ENCODE measurements around the gene GOLT1A.
A peak's percentile ranks its signal among the peaks of the same experiment; 100 is the strongest.

GOLT1A gene

DNA sequence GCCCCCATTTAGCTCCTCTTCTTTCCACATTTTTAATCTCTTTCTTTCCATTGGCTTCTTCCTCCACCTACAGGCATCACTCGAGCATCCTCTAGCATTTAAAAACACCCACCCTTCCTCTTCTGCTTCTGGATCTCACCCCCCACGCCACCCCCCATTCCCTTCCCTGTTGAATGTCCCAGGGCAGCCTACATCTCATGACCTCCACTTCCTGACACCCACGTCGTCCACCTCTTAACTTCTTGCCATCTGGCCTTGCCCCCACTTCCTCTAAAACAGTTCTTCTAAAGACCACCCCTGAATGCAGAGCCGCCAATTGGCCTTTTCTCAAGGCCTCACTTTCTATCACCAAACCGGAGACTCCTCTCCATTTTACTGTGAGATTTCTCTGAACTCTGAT is 55.8 kb downstream of the GOLT1A start:
- H3K36me3 Mint-ChIP-seq, result no peaks in the 10 kb centered on the region
- H3K9me3 Mint-ChIP-seq, result no peaks in the 10 kb centered on the region
- peaks cover 2% of the 10 kb centered on the region for H3K4me1 Mint-ChIP-seq
- DNase-seq (ENCODE audit: low spot score in 2 of 2), result no peak
- ATAC-seq (ENCODE audit: low read depth), result no peak
- H3K27me3 Mint-ChIP-seq, result peaks cover 29% of the 10 kb centered on the region
- H3K4me3 Mint-ChIP-seq, result no peak overlapping the region
- no peak overlapping the region for H3K27ac Mint-ChIP-seq

DNA sequence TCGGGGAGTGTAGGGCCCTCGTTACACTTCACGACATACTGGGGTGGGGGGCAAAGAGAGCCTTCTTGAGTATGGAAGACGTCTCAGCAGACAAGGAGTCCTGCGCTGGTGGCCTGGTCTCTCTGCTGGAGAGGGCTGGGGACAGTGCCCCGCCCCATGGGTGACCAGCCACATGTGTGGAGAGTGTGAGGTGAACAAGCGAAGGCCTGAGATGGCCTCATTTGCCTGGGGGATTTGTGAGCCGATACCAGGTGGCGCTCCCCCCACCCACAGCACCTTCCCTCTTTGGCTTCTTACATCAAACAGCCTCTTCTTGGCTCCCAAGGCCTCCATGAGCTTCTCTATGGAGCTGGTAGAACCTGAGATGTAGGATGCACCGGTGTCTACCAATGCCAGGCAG is 57.9 kb downstream of the GOLT1A start:
- Mint-ChIP-seq H3K4me3 (no peak overlapping the region), H3K27ac (no peak overlapping the region), H3K36me3 (no peaks in the 10 kb centered on the region), H3K4me1 (peaks cover 2% of the 10 kb centered on the region), H3K9me3 (no peaks in the 10 kb centered on the region), H3K27me3 (peaks cover 30% of the 10 kb centered on the region)
- ATAC-seq (ENCODE audit: low read depth) (no peak), DNase-seq (ENCODE audit: low spot score in 2 of 2) (no peak)

DNA sequence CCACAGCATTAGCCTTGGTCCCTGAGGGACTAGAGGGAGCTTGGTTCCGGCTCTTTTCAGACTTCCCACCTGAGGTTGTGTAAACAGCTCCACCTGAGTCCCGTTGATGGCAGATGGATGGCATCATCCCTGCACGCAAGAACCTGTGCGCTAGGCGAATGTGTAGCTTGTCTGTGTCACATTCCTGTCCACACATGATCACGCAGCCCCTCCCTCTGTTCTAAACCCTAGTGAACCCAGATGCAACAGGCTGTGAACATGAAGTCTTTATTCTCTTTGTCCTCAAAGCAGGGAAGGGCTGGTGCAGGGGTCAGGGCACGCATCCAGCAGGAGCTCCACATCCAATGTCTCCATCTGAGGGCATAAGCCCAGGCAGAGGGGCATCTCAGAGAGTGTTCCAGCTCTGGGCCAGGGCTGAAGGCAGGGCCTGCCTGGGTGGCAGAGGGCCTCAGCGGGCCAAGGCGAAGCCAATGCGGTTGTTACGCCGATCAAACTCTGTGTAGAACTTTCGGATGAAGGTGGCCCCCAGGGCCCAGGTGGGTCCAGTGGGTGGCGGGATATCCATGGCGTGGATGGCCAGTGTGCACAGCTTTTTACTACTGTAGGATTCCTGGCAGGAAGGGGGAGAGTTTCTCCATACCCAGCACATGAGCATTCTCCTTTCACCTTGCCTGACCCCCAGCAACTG is 59.1 kb downstream of the GOLT1A start:
- DNase-seq (ENCODE audit: low spot score in 2 of 2) (no peak), ATAC-seq (ENCODE audit: low read depth) (no peak)
- H3K9me3 Mint-ChIP-seq, result no peaks in the 10 kb centered on the region
- no peak overlapping the region for H3K4me3 Mint-ChIP-seq
- H3K27me3 Mint-ChIP-seq, result peaks cover 26% of the 10 kb centered on the region
- H3K4me1 Mint-ChIP-seq, result peaks cover 2% of the 10 kb centered on the region
- no peak overlapping the region for H3K27ac Mint-ChIP-seq
- no peaks in the 10 kb centered on the region for H3K36me3 Mint-ChIP-seq

GRCh38 chr1:204153667-204154066 is 60.1 kb downstream of the GOLT1A start:
- peaks cover 24% of the 10 kb centered on the region for H3K27me3 Mint-ChIP-seq
- H3K4me3 Mint-ChIP-seq, result no peak overlapping the region
- no peak overlapping the region for H3K27ac Mint-ChIP-seq
- H3K4me1 Mint-ChIP-seq, result peaks cover 2% of the 10 kb centered on the region
- no peaks in the 10 kb centered on the region for H3K9me3 Mint-ChIP-seq
- DNase-seq (ENCODE audit: low spot score in 2 of 2), result no peak
- no peaks in the 10 kb centered on the region for H3K36me3 Mint-ChIP-seq
- ATAC-seq (ENCODE audit: low read depth), result no peak

DNA sequence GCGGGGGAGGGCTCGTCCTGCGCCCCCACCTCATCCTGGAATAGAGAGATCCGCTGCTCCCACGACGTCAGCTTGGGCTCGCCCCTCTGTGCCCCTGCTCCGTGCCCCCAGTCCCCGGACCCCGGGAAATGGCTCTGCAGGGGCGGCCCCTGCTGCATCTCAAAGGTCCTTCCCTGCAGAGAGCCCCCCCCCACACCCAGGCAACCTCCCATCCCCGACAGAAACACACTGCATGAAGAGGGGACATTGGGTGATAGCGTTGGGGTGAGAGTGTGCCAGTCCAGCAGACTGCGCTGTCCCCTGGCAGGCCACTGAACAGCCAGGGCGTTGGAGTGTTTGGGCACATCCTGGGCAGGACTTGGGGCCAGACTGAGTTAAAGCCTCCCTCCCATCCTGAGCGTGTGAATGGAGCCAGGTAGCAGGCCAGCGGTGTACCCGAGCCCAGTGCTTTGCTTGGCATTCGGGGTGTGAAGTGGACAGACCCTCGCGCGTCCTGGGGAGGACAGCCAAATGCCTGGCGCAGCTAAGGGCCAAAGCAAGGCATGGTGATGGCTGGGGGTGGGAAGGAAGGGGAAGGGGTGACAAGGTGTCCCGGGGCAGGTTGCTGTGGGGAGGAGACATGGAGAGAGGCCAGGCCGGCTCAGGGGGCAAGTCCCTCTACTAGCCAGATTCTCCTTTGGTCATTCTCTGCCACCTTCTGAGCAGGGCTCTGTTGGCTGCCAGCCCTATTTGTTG is 61.3 kb downstream of the GOLT1A start:
- Mint-ChIP-seq H3K4me3 (peak overlapping the region; percentile 76), H3K4me1 (peaks cover 4% of the 10 kb centered on the region), H3K27me3 (peaks cover 20% of the 10 kb centered on the region), H3K36me3 (no peaks in the 10 kb centered on the region), H3K27ac (no peak overlapping the region), H3K9me3 (no peaks in the 10 kb centered on the region)
- peak; percentile 1 for ATAC-seq (ENCODE audit: low read depth)
- no peak for DNase-seq (ENCODE audit: low spot score in 2 of 2)

DNA sequence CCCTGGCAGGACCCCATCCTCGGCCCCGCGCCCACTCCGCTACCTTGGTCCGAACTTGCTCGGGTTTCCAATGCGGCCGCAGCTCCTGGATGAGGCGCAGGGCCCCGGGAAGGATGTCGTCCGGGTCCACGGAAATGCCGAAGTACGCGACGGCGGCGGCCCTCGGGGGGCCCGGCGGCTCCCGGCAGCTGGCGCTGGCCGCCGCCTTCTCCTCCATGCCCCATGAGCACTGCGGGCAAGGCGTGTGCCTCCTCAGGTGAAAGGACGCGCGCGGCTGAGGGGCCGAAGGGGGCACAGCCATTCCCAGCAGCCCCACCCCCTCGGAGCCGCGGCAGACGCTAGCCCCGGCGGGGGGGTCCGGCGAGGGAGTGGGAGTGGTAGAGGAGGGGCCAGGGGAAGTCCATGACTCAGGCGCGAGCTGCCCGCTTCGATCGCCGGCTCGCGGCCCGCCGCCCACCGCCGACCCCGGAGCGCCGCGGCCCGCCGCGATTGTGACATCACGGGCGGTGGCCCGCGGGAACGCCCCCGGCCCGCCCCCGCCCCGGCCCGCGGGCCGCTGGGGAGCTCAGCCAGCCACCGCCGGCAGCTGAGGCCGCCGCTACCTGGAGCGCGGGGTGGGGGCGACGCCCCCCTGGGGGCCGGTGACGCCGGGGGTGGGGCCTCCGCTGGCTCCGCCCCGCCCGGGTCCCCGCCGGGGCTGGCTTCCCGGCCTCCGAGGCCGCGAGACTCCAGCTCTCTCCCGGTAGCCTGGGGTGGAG is 62.1 kb downstream of the GOLT1A start, which contains the start of gene ETNK2:
TSS of gene ETNK2 (minus strand) at position 493 of the 758 bp plus-strand sequence. CDS start at position 301, 192 bp downstream.
- H3K4me1 Mint-ChIP-seq, result peaks cover 2% of the 10 kb centered on the region
- DNase-seq (ENCODE audit: low spot score in 2 of 2), result peak; percentile 40 to 54
- peak; percentile 77 for ATAC-seq (ENCODE audit: low read depth)
- H3K9me3 Mint-ChIP-seq, result no peaks in the 10 kb centered on the region
- no peaks in the 10 kb centered on the region for H3K36me3 Mint-ChIP-seq
- H3K27ac Mint-ChIP-seq, result no peak within 1 kb of the TSS
- peak within 1 kb of the TSS; percentile 76 for H3K4me3 Mint-ChIP-seq
- H3K27me3 Mint-ChIP-seq, result peaks cover 20% of the 10 kb centered on the region

GRCh38 chr1:204150702-204151551 is 62.9 kb downstream of the GOLT1A start:
- Mint-ChIP-seq H3K27ac (no peak overlapping the region), H3K27me3 (peaks cover 20% of the 10 kb centered on the region), H3K36me3 (no peaks in the 10 kb centered on the region), H3K9me3 (no peaks in the 10 kb centered on the region), H3K4me3 (peak overlapping the region; percentile 76), H3K4me1 (peaks cover 2% of the 10 kb centered on the region)
- DNase-seq (ENCODE audit: low spot score in 2 of 2), result no peak
- peak; percentile 40 for ATAC-seq (ENCODE audit: low read depth)

DNA sequence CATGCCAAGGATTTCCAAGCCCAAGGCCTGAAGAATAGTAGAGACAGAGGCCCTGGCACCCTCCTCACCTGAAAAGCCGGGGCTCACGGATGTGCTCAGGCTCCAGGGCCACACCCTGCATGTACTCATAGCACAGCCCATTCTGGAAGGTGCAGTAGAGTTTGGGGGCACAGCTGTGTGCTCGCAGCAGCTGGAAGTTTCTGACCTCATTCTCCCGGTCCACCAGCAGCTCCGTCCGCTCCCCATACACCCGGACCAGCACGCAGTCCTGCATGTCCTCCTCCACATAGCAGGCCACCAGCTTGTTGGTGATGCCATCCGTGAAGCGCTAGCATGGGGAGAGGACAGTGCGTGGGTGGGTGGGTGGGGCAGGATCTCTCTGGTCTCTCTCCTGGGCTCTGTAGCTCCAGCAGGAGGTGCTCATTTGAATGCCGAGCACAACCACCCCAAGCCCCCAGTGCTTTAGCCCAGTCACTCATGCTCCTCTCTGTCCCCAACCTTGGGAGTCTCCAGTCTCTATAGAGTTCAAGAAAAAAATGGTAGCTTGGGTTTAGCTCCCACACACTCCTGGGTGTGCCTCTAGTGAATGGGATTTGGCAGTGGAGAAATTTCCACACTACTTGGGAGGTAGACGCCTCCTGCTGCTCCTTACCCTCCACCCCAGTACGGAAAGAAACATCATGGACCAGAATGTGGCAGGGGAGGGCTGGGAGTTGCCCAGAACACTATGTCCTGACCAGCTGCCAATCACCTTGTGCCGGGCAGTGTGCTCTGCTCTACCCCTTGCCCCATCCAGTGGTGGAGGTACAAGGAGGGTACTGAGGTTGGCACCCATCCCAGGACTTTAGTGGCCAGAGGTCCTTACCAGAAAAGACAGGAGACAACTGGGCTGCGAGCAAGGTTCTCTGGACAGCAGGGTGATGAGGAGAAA is 63.9 kb downstream of the GOLT1A start:
- Mint-ChIP-seq H3K27ac (no peak overlapping the region), H3K4me3 (peak overlapping the region; percentile 34), H3K4me1 (peaks cover 2% of the 10 kb centered on the region), H3K36me3 (no peaks in the 10 kb centered on the region), H3K27me3 (peaks cover 17% of the 10 kb centered on the region), H3K9me3 (no peaks in the 10 kb centered on the region)
- DNase-seq (ENCODE audit: low spot score in 2 of 2) (no peak), ATAC-seq (ENCODE audit: low read depth) (no peak)

GRCh38 chr1:204149107-204149506 is 64.7 kb downstream of the GOLT1A start:
- Mint-ChIP-seq H3K4me1 (peaks cover 2% of the 10 kb centered on the region), H3K4me3 (no peak overlapping the region), H3K9me3 (no peaks in the 10 kb centered on the region), H3K27ac (no peak overlapping the region), H3K27me3 (peaks cover 20% of the 10 kb centered on the region), H3K36me3 (no peaks in the 10 kb centered on the region)
- DNase-seq (ENCODE audit: low spot score in 2 of 2) (no peak), ATAC-seq (ENCODE audit: low read depth) (no peak)

All from memory B cell (primary cell).